Peyer's patch (tissue), 4 donors: ENCODE results near the gene CNTNAP5.

Source experiments
- CTCF ChIP-seq, 6 experiments: fragments of 450-650 bp in 4 of 6; fragments of 200-600 bp in 2 of 6; sonication (generic) in 1 of 6; IDR thresholded peaks; one replicate each; pipeline ENCODE4 v1.5.1; 2017 to 2019; ENCODE audit warnings: antibody characterized with exemption in 6 of 6, mild to moderate bottlenecking in 3 of 6, moderate library complexity in 1 of 6
- POLR2A ChIP-seq, 2 donors: fragments of 450-650 bp; IDR thresholded peaks; one replicate each; pipeline ENCODE4 v1.5.1; 2017; ENCODE audit warnings: antibody characterized with exemption in 2 of 2, mild to moderate bottlenecking in 2 of 2, moderate library complexity in 2 of 2

- TF ChIP-seq POLR2A (IDR thresholded peaks at IDR 0.05) (no peak), CTCF (IDR thresholded peaks at IDR 0.05) (no peak)
These were observed 936.0 kb downstream of the CNTNAP5 start for GRCh38 chr2:124961132-124961531.
